MCF 10A (cell line): Measurements from ENCODE around the gene TREX2. TPM values are rescaled to one million over a fixed set of nuclear protein-coding genes. Genes with fewer than 3 reads are reported as not detected.

Experiments used
- BruUV-seq: library from RNA; stranded (reverse); fragments of 400-500 nt; replicated peaks from 2 replicates; lab custom pipeline; 2021; lab: Mats Ljungman, UMichigan
- CTCF ChIA-PET: fragments of 300-600 bp; sonication (Branson Sonifier 250); formaldehyde crosslinking; extraction: SDS; loops from one replicate; lab custom pipeline; 2021; ENCODE audit warnings: antibody characterized with exemption, inconsistent platforms; lab: Yijun Ruan, JAX
- POLR2A ChIA-PET: fragments of 300-600, 350-650 bp; sonication (Branson Sonifier 250); formaldehyde crosslinking; extraction: SDS; loops from one replicate; lab custom pipeline; 2020; ENCODE audit warnings: antibody characterized with exemption, inconsistent platforms; lab: Yijun Ruan, JAX
- DNase-seq: peaks from one replicate; pipeline ENCODE4 v3.0.0-alpha.2; 2018; ENCODE audit not compliant: unreplicated experiment
- H3K27ac Mint-ChIP-seq: one replicate; pipeline ENCODE4 v1.8.0; 2022; ENCODE audit warnings: mild to moderate bottlenecking, low read depth, mixed read lengths; ENCODE audit not compliant: unreplicated experiment
- H3K27me3 Mint-ChIP-seq: one replicate; pipeline ENCODE4 v1.8.0; 2022; ENCODE audit warnings: mixed read lengths; ENCODE audit not compliant: insufficient read depth, unreplicated experiment
- H3K36me3 Mint-ChIP-seq: one replicate; pipeline ENCODE4 v1.8.0; 2022; ENCODE audit warnings: mild to moderate bottlenecking, moderate library complexity, mixed read lengths; ENCODE audit not compliant: insufficient read depth, unreplicated experiment
- H3K4me1 Mint-ChIP-seq: one replicate; pipeline ENCODE4 v1.8.0; 2022; ENCODE audit warnings: mixed read lengths; ENCODE audit not compliant: insufficient read depth, unreplicated experiment
- H3K4me3 Mint-ChIP-seq: one replicate; pipeline ENCODE4 v1.8.0; 2022; ENCODE audit warnings: mild to moderate bottlenecking, moderate library complexity, mixed read lengths; ENCODE audit not compliant: unreplicated experiment
- H3K9me3 Mint-ChIP-seq: one replicate; pipeline ENCODE4 v1.8.0; 2022; ENCODE audit warnings: mixed read lengths; ENCODE audit not compliant: unreplicated experiment
- CTCF ChIP-seq: fragments of 200-600 bp; IDR thresholded peaks from one replicate; pipeline ENCODE4 v1.8.0; 2022; ENCODE audit warnings: antibody characterized with exemption, mild to moderate bottlenecking; ENCODE audit not compliant: unreplicated experiment
- intact Hi-C: fragments of 100-400 bp; cut with micrococcal nuclease; formaldehyde crosslinking; loops from 2 replicates; pipeline ENCODE4 v1.14.1; 2022
- total RNA-seq: library from RNA; stranded (reverse); gene quantifications from 2 replicates; pipeline ENCODE4 v1.2.3, GENCODE V29; 2022

The TREX2 gene
- total RNA-seq, 1 experiment from 2014 or later = 0.75 TPM

GRCh38 chrX:153411255-153411987 lies 34.4 kb downstream of the TREX2 start, which contains the start of gene ZFP92:
Gene ZFP92 (plus strand): TSS chrX:153411472. CDS start chrX:153418323, 6,851 bp downstream.
- no peaks in the 10 kb centered on the region for H3K4me1 Mint-ChIP-seq
- no TSS peak for BruUV-seq
- H3K9me3 Mint-ChIP-seq = no peaks in the 10 kb centered on the region
- ChIA-PET POLR2A (no interaction called here), CTCF (no interaction called here)
- intact Hi-C loops = no loop called here
- no peak within 1 kb of the TSS for H3K4me3 Mint-ChIP-seq
- no peaks in the 10 kb centered on the region for H3K36me3 Mint-ChIP-seq
- TF ChIP-seq CTCF = no peak
- no peak within 1 kb of the TSS for H3K27ac Mint-ChIP-seq
- no peak for DNase-seq
- peaks cover 40% of the 10 kb centered on the region for H3K27me3 Mint-ChIP-seq

GRCh38 chrX:153410888-153411254 lies 35.0 kb downstream of the TREX2 start:
- Mint-ChIP-seq H3K9me3 (no peaks in the 10 kb centered on the region), H3K4me1 (no peaks in the 10 kb centered on the region)

GRCh38 chrX:153410373-153410772 lies 35.5 kb downstream of the TREX2 start:
- Mint-ChIP-seq H3K27me3 (peaks cover 40% of the 10 kb centered on the region), H3K4me3 (no peak overlapping the region), H3K36me3 (no peaks in the 10 kb centered on the region), H3K9me3 (no peaks in the 10 kb centered on the region), H3K27ac (no peak overlapping the region), H3K4me1 (no peaks in the 10 kb centered on the region)
- no TSS peak for BruUV-seq
- TF ChIP-seq CTCF = no peak
- POLR2A ChIA-PET = no interaction called here
- DNase-seq = no peak
- CTCF ChIA-PET = interaction anchor here (0.6 kb wide), 1 partner anchor 471 kb away, joined by 3 read pairs; no protein-coding TSS in a partner anchor
- intact Hi-C loops = no loop called here

More at GRCh38 chrX:153410888-153411254, 35.0 kb downstream of the TREX2 start:
- H3K27me3 Mint-ChIP-seq = peaks cover 40% of the 10 kb centered on the region
- no TSS peak for BruUV-seq
- intact Hi-C loops = no loop called here
- no peak overlapping the region for H3K4me3 Mint-ChIP-seq
- H3K36me3 Mint-ChIP-seq = no peaks in the 10 kb centered on the region
- DNase-seq = no peak
- ChIA-PET CTCF (interaction anchor here (0.6 kb wide), 1 partner anchor 471 kb away, joined by 3 read pairs; no protein-coding TSS in a partner anchor), POLR2A (no interaction called here)
- H3K27ac Mint-ChIP-seq = no peak overlapping the region
- TF ChIP-seq CTCF = no peak

DNA sequence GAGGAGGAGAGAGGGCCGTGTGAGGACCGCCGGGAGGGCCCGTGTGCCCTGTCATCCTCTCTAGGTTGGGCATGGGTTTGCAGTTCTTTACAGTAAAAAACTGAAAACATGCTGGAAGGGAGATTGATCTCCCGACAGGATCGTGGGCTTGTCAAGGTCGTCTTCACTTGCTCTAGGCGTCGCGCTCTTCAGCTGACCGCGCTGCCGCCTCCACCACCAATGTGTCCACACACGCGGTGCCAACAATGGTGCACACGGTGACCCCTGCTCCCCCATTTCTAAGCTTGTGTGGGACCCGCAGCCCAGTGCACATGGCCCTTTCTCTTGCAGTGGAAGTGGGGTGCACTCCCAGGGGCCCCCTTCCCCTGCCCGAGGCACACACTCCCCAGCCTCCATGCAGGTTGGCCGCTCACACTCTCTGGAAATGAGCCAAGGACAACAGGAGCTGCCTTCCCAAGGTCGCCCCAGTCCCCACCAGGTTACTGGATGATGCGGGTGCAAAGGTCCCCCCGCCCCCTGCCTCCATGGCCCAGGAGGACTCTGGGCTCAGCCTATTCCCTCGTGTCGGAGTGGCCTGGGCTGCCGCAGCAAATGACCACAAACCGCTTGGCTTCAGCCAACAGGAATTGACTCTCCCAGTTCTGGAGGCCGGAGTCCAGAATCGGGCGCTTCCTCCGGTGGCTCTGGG lies 36.3 kb downstream of the TREX2 start:
- no TSS peak for BruUV-seq
- CTCF ChIA-PET = no interaction called here

More for the DNA sequence above, 36.3 kb downstream of the TREX2 start:
- Mint-ChIP-seq H3K4me3 (no peak overlapping the region), H3K36me3 (no peaks in the 10 kb centered on the region), H3K27ac (no peak overlapping the region), H3K9me3 (no peaks in the 10 kb centered on the region), H3K27me3 (peaks cover 46% of the 10 kb centered on the region), H3K4me1 (no peaks in the 10 kb centered on the region)
- POLR2A ChIA-PET = no interaction called here
- intact Hi-C loops = no loop called here
- no peak for DNase-seq
- no peak for TF ChIP-seq CTCF
